Measurements from ENCODE around the gene TNS3. TPM values are rescaled to one million over a fixed set of nuclear protein-coding genes. Genes with fewer than 3 reads are reported as not detected.
"Not testable (repeated sequence)": the region's sequence is repeated elsewhere in the genome, so short reads cannot be mapped to it uniquely, and the experiment has no call there.

The TNS3 gene
- total RNA-seq, 1 experiment from 2014 or later: 28.9 TPM

DNA sequence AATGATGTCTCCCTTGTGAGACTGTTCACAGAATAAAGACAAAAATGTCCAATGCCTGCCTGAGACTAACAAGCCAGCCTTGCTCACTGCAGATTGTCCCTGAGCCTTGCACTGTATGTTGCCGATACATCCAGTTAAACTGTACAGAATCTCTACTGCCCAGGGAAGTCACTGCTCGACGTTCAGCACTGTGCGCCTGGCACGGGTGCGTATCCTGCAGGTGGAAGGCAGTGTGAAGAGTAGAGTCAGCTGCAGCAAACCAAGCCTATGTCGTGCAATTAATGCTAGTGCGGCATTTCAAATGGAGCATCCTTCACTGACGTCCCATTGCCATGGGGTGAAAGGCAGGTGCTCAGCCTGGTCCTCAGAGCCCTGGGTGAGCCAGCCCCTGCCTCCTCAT, 132.9 kb downstream of the TNS3 start:
- DNase-seq: no peak
- H3K36me3 ChIP-seq (replicated peaks; ENCODE audit: control insufficient read depth, insufficient read depth, low read length): no peaks in the 10 kb centered on the region
- H3K4me3 ChIP-seq (ENCODE audit: insufficient read depth, low read depth, low read length): no peak overlapping the region

DNA sequence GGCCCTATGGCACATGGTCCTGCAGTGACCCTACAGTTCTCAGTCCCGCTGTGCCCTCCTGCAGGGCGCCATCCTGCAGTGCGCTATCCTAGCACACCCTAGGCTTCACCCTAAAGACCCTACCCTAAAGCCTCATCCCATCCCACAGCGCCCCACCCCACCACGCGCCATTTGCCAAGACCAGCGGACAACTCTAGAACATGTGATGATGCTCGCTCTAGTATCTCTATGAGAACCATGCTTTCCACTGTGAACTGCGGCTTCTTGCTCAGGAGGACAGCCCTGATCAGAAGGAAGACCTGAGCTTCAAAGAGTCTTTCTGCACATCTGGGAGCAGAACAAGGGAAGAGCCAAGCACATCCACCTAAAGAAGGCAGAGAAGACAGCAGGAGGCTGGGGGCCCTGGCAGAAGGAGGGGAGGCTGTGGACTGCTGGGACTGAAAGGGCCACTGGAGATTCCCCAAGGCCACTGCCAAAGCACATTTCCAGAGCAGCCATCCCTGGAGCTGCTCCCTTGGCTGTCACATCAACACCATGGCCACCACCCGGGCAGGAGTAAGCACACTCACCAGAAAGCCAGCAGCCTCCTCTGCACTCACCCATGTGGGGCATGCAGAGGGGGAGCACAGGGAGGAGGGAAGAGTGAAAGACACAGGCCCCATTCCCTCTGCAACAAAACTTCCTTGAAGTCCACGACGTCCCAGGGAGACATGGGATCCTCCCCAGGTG, 134.1 kb downstream of the TNS3 start:
- H3K36me3 ChIP-seq (replicated peaks; ENCODE audit: control insufficient read depth, insufficient read depth, low read length): no peaks in the 10 kb centered on the region
- H3K27me3 ChIP-seq (ENCODE audit: control insufficient read depth, insufficient read depth, low read length): no peaks in the 10 kb centered on the region
- DNase-seq: no peak
- H3K4me3 ChIP-seq (ENCODE audit: insufficient read depth, low read depth, low read length): no peak overlapping the region

More for the DNA sequence above, 132.9 kb downstream of the TNS3 start:
- no peaks in the 10 kb centered on the region for H3K27me3 ChIP-seq (ENCODE audit: control insufficient read depth, insufficient read depth, low read length)

DNA sequence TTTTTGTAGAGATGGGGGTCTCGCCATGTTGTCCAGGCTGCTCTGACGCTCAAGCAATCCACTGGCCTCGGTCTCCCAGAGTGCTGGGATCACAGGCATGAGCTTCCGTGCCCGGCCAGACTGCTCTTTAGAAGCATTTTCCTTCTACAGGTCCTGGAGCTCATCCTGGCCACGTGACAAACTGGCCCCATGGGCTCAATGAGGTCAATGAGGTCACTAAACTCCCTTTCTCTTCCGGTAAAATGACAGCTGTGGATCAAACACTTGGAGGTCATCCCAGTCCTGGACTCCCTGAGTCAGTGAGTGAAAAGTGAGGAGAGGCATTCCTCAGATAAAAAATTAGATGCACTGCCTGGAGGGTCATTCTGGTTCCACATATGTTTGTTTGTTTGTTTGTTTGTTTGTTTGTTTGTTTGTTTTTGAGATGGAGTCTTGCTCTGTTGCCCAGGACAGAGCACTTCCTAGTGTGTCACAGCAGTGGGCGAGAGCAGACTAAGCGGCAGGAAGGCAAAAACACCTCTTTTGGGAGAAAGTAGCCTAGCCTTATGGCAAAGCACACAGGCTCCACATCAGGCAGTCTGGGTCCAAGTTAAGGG, 134.9 kb downstream of the TNS3 start:
- no peaks in the 10 kb centered on the region for H3K36me3 ChIP-seq (replicated peaks; ENCODE audit: control insufficient read depth, insufficient read depth, low read length)
- DNase-seq: no peak
- no peak overlapping the region for H3K4me3 ChIP-seq (ENCODE audit: insufficient read depth, low read depth, low read length)
- H3K27me3 ChIP-seq (ENCODE audit: control insufficient read depth, insufficient read depth, low read length): no peaks in the 10 kb centered on the region

DNA sequence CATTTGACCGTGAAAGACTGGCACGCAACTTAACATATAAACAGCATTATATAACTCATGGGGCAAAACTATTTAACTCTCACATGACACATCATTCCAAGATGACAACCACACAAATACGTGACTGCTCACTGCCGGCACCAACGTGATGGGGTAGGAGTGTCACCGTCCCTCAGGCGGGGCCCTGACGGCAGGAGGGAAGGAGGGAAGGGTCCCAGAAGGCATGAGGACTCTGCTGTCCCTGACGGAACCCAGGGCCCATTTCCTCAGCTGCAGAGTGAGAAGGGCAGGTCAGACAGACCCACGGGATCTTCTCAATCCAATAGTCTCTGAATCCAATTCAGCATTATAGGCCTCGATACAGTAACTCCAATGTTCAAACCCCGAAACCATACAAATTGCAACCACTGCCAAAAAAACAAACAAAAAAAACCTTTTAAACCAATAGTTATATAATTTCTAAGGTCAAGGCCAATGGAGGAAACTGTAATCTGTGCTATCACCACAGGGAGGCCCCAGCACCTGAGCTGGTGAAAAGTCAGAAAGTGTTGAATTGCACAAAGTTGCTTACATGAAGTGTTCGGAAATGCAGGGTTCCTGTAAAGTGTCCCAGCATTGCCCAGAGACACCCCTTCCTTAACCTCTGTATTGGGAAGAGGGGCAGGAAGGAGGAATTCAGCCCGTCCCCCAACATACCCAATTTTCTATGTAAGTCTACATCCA, 137.4 kb downstream of the TNS3 start:
- peak; percentile 54 for DNase-seq

DNA sequence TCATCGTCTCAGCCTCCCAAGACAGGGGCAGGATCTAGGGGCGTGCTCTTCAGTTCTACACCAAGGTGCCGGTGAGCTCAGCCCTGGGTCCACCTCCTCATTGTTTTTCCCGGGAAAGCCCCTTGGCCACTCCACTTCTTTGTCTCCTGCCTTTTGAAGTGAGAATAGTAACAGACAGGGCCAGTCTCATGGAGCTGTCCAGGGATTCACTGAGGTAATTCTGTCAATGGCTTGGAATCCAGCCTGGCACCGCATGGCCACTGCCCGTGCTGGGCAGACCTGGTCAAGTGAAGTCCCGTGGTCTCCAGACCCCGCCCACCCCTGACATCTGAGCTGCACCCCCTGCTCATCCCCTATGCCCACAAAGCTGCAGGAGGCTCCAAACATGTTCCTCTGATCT, 138.9 kb downstream of the TNS3 start:
- no peak for DNase-seq
- no peak overlapping the region for H3K4me3 ChIP-seq (ENCODE audit: insufficient read depth, low read depth, low read length)
- no peaks in the 10 kb centered on the region for H3K27me3 ChIP-seq (ENCODE audit: control insufficient read depth, insufficient read depth, low read length)
- H3K36me3 ChIP-seq (replicated peaks; ENCODE audit: control insufficient read depth, insufficient read depth, low read length): peaks cover 1% of the 10 kb centered on the region; the same call in 1 of the 2 replicates

More for the DNA sequence above, 137.4 kb downstream of the TNS3 start:
- H3K27me3 ChIP-seq (ENCODE audit: control insufficient read depth, insufficient read depth, low read length): no peaks in the 10 kb centered on the region
- no peaks in the 10 kb centered on the region for H3K36me3 ChIP-seq (replicated peaks; ENCODE audit: control insufficient read depth, insufficient read depth, low read length)
- H3K4me3 ChIP-seq (ENCODE audit: insufficient read depth, low read depth, low read length): no peak overlapping the region

DNA sequence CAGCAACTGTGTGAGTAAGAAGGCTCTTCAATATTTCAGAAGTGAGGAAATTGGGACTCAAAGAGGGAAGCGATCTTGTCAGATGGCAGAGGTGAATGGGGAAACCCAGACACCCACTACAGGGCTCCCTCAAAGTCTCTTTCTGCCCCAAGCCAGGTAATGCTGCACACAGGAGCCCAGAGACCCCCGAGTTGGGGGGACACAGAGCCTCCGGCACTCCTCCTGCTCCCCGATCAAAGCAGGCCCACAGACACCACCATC, 139.4 kb downstream of the TNS3 start:
- Histone ChIP-seq H3K27me3 (ENCODE audit: control insufficient read depth, insufficient read depth, low read length) (no peaks in the 10 kb centered on the region), H3K4me3 (ENCODE audit: insufficient read depth, low read depth, low read length) (no peak overlapping the region), H3K36me3 (replicated peaks; ENCODE audit: control insufficient read depth, insufficient read depth, low read length) (peaks cover 1% of the 10 kb centered on the region; the same call in 1 of the 2 replicates)
- DNase-seq: no peak

DNA sequence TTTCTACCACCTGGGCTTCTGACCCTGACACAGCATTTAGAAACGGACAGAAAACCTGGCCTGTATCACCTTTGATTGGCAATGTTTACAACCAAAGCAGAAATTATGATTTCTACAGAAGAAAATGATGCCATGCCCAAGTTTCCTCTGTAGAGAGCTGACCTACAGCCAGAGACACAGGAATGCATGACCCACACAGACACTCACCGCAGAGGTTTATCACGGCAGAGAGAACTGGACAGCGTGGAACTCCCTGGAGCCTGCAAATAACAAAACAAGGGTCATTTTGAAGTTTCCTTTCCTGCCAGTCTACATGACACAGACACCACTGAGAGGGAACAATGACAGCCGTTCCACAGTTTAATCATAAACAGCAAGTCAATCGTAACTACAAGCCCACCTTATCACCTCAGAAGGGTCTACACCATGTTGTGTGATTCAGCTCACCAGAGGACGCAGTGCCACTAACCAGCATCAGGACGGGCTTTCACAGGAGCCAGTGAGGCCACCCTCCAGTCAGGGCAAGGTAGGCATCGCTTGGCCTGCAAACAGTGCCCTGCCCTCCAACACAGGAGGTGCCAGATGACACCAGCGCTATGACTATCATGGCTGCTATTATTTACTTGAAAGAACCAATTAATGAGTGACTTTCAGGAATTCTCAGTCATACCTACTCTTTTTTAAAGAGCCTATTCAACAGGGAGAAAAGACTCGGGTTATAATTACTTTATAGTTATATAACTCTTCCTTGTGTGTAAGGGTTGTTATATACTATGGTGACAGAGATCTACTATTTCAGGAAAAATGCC, 139.9 kb downstream of the TNS3 start:
- Histone ChIP-seq H3K27me3 (ENCODE audit: control insufficient read depth, insufficient read depth, low read length) (no peaks in the 10 kb centered on the region), H3K4me3 (ENCODE audit: insufficient read depth, low read depth, low read length) (no peak overlapping the region), H3K36me3 (replicated peaks; ENCODE audit: control insufficient read depth, insufficient read depth, low read length) (peaks cover 1% of the 10 kb centered on the region; the same call in 1 of the 2 replicates)
- no peak for DNase-seq

DNA sequence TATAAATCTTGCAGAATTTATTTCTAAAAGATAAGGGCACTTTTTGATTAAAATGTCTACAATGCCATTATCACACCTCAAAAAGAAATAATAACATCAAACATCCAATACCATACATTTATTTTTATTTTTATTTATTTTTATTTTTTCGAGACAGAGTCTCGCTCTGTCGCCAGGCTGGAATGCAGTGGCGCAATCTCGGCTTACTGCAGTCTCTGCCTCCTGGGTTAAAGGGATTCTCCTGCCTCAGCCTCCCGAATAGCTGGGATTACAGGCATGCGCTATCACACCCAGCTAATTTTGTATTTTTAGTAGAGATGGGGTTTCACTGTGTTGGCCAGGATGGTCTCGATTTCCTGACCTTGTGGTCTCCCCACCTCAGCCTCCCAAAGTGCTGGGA, 140.9 kb downstream of the TNS3 start:
- H3K36me3 ChIP-seq (replicated peaks; ENCODE audit: control insufficient read depth, insufficient read depth, low read length); H3K27me3 ChIP-seq (ENCODE audit: control insufficient read depth, insufficient read depth, low read length); H3K4me3 ChIP-seq (ENCODE audit: insufficient read depth, low read depth, low read length); DNase-seq: not testable (repeated sequence)

DNA sequence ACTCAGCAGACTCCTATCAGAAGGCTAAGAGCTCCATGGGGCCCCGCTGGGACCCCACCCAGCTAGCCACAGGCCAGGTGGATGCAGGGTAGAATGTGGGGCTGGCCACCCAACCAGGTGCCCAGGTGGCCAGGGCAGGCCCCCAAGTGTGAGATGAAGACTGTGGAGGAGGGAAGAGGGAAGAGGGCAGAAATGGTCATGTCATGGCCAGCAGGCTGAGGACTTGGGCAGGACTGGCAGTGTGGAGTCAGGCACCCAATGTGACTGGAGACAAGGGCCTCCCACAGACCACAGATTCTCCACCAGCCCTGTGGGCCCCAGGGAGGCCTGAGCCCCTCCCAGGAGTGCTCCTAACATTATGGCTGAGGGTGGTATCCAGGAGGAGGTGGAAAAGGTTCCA, 141.6 kb downstream of the TNS3 start:
- Histone ChIP-seq H3K4me3 (ENCODE audit: insufficient read depth, low read depth, low read length) (no peak overlapping the region), H3K27me3 (ENCODE audit: control insufficient read depth, insufficient read depth, low read length) (no peaks in the 10 kb centered on the region), H3K36me3 (replicated peaks; ENCODE audit: control insufficient read depth, insufficient read depth, low read length) (peaks cover 1% of the 10 kb centered on the region; the same call in 1 of the 2 replicates)
- DNase-seq: no peak

DNA sequence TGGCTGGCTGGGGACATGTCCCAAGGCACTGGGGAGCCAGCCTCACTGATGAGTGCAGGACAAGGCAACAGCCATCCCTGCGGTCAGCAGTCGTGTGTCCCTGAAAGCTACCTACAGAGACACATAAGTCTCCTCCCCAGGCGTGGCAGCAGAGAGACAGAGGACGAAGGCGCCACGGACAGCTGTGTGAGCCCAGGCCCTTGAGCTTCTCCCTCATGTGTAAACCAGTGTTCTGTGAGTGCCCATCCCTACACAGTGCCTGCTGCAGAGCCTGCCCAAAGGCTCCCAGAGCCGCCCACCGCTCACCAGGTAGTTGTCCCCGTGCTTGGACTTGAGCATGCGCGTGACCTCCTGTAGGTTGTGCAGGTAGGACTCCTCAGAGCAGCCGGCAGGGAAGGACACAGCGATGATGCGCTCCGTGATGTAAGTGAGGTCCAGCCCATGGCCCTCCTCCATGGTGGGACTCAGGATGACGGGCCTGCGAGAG, 142.7 kb downstream of the TNS3 start:
- Histone ChIP-seq H3K4me3 (ENCODE audit: insufficient read depth, low read depth, low read length) (no peak overlapping the region), H3K27me3 (ENCODE audit: control insufficient read depth, insufficient read depth, low read length) (no peaks in the 10 kb centered on the region), H3K36me3 (replicated peaks; ENCODE audit: control insufficient read depth, insufficient read depth, low read length) (peaks cover 1% of the 10 kb centered on the region; the same call in 1 of the 2 replicates)
- DNase-seq: no peak

DNA sequence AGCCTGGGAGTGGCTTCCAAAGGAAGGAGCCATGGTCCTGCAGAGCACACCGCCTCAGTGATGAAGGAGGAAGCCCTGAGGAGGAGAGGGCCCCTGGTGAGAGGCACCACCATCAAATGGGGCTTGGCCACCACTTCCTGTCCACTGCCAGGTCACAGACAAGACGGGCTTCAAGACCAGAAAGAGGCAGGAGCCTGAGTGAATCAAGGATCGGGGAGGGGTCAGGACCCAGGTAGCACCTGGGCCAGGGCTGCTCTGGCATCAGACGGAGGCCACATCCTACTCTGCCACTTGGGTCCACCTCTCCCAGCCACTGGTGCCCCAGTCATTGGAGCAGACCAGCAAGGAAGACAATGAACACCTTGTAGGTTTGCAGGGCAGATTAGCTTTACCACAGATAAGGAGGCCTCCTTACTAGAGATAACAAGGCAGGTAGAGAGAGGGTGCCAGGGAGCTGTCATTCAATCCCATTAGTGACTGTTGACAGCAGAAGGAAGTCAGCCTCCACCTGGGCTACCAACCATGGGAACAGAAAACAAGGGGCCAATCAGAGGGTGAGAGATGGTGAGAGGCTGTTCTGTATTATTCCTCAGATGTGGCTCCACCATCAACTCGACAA, 143.4 kb downstream of the TNS3 start:
- Histone ChIP-seq H3K27me3 (ENCODE audit: control insufficient read depth, insufficient read depth, low read length) (no peaks in the 10 kb centered on the region), H3K36me3 (replicated peaks; ENCODE audit: control insufficient read depth, insufficient read depth, low read length) (peaks cover 1% of the 10 kb centered on the region), H3K4me3 (ENCODE audit: insufficient read depth, low read depth, low read length) (no peak overlapping the region)
- no peak for DNase-seq

DNA sequence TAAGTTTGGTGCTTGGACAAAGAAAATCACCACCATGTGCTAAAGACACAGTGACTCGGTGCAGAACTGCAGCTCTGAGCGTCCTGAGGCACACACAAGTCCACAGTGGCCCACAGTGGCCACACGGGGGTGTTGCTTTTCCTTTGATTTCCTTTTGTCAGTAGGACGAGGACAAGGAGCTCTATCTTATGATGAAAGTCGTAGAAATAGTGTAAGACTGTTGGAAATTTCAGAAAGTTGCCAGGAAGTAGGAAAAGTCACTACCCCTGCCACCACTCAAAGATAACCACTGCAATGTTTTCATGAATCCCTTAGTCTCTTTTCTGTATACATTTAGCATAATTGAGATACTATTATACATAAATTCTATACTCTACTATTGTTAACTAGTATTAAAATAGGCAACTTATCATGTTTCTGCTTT, 146.0 kb downstream of the TNS3 start:
- DNase-seq: peak; percentile 81
- H3K4me3 ChIP-seq (ENCODE audit: insufficient read depth, low read depth, low read length): no peak overlapping the region
- no peaks in the 10 kb centered on the region for H3K27me3 ChIP-seq (ENCODE audit: control insufficient read depth, insufficient read depth, low read length)
- peaks cover 1% of the 10 kb centered on the region for H3K36me3 ChIP-seq (replicated peaks; ENCODE audit: control insufficient read depth, insufficient read depth, low read length)

DNA sequence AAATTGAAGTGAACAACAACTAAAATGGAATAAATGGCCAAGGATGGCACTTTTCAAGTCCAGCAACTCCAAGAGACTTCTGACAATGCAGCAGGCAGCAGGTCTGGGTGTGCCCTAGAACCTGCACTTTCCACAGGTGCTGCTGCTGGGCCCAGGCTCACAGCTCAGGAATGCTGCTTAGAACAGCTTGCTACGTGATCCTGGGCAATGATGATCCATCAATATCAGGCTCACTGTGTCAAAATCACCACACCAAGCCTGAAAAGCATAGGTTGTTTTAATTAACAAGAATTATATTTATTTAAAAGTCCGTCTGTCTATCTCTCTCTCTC, 148.4 kb downstream of the TNS3 start:
- no peak for DNase-seq
- Histone ChIP-seq H3K36me3 (replicated peaks; ENCODE audit: control insufficient read depth, insufficient read depth, low read length) (no peaks in the 10 kb centered on the region; the same call in none of the 2 replicates), H3K27me3 (ENCODE audit: control insufficient read depth, insufficient read depth, low read length) (no peaks in the 10 kb centered on the region), H3K4me3 (ENCODE audit: insufficient read depth, low read depth, low read length) (no peak overlapping the region)

Measured in H7 (cell line).